Neuronal stem cell (in vitro differentiated cells): ENCODE data around the gene CYTH2.

Experiments
- DNase-seq: peaks from one replicate; pipeline ENCODE4 v3.0.0-alpha.2; 2013; ENCODE audit warnings: low spot score
- H2AFZ ChIP-seq: one replicate; pipeline ENCODE4 v1.6.1; 2013; ENCODE audit warnings: mild to moderate bottlenecking, low read length, inconsistent platforms
- H2AK5ac ChIP-seq: 2 replicates; pipeline ENCODE4 v1.6.1; 2013; ENCODE audit warnings: low read depth, mild to moderate bottlenecking, inconsistent platforms, low read length, moderate library complexity, mixed read lengths
- H2BK120ac ChIP-seq: 2 replicates; pipeline ENCODE4 v1.6.1; 2013; ENCODE audit warnings: low read depth, mild to moderate bottlenecking, inconsistent platforms, low read length, moderate library complexity, mixed read lengths
- H2BK12ac ChIP-seq: one replicate; pipeline ENCODE4 v1.6.1; 2013; ENCODE audit warnings: low read length, inconsistent platforms
- H2BK15ac ChIP-seq: 2 replicates; pipeline ENCODE4 v1.6.1; 2013; ENCODE audit warnings: mild to moderate bottlenecking, low read length, inconsistent platforms, mixed read lengths
- H2BK5ac ChIP-seq: one replicate; pipeline ENCODE4 v1.6.1; 2013; ENCODE audit warnings: inconsistent platforms, mild to moderate bottlenecking, low read length, moderate library complexity
- H3K14ac ChIP-seq: one replicate; pipeline ENCODE4 v1.6.1; 2013; ENCODE audit warnings: low read length, inconsistent platforms
- H3K18ac ChIP-seq: 2 replicates; pipeline ENCODE4 v1.6.1; 2013; ENCODE audit warnings: low read length, inconsistent platforms
- H3K23ac ChIP-seq: 2 replicates; pipeline ENCODE4 v1.6.1; 2013; ENCODE audit warnings: low read depth, mild to moderate bottlenecking, mixed read lengths, low read length, inconsistent platforms; ENCODE audit not compliant: poor library complexity
- H3K27ac ChIP-seq: replicated peaks from 3 replicates; pipeline ENCODE4 v1.5.1; 2013; ENCODE audit warnings: low read length, inconsistent platforms
- H3K27me3 ChIP-seq, 3 experiments: 2 replicates each; pipeline ENCODE4 v1.6.1; 2013; ENCODE audit warnings: low read length in 3 of 3, mild to moderate bottlenecking in 2 of 3, inconsistent platforms in 1 of 3, low read depth in 1 of 3, mixed read lengths in 1 of 3, moderate library complexity in 1 of 3; ENCODE audit not compliant: control insufficient read depth in 3 of 3, insufficient read depth in 3 of 3
- H3K36me3 ChIP-seq, 2 donors: replicated peaks in 1 of 2; 2 replicates each; pipeline ENCODE4 v1.6.1; 2013; ENCODE audit warnings: low read length in 2 of 2; ENCODE audit not compliant: control insufficient read depth in 2 of 2, insufficient read depth in 2 of 2
- H3K4ac ChIP-seq: 2 replicates; pipeline ENCODE4 v1.6.1; 2013; ENCODE audit warnings: inconsistent platforms, mild to moderate bottlenecking, low read length, moderate library complexity
- H3K4me1 ChIP-seq, 2 donors: 1 replicate in 1 of 2; 2 replicates in 1 of 2; pipeline ENCODE4 v1.6.1; 2013; ENCODE audit warnings: low read length in 2 of 2, low read depth in 1 of 2; ENCODE audit not compliant: control insufficient read depth in 2 of 2, insufficient read depth in 1 of 2
- H3K4me2 ChIP-seq: one replicate; pipeline ENCODE4 v1.6.1; 2013; ENCODE audit warnings: mild to moderate bottlenecking, low read length, inconsistent platforms; ENCODE audit not compliant: insufficient read depth, poor library complexity, severe bottlenecking
- H3K4me3 ChIP-seq, 2 donors: 2 replicates each; pipeline ENCODE4 v1.5.1; 2013; ENCODE audit warnings: low read length in 2 of 2, mild to moderate bottlenecking in 2 of 2, inconsistent platforms in 1 of 2, moderate library complexity in 1 of 2
- H3K79me1 ChIP-seq: one replicate; pipeline ENCODE4 v1.6.1; 2013; ENCODE audit warnings: low read depth, mild to moderate bottlenecking, inconsistent platforms, low read length, moderate library complexity
- H3K9ac ChIP-seq: one replicate; pipeline ENCODE4 v1.6.1; 2013; ENCODE audit warnings: mild to moderate bottlenecking, low read depth, low read length, inconsistent platforms; ENCODE audit not compliant: poor library complexity
- H3K9me3 ChIP-seq, 2 donors: replicated peaks in 1 of 2; 2 replicates each; pipeline versions ENCODE3 to v1.6.1; 2013; ENCODE audit warnings: low read length in 2 of 2, mild to moderate bottlenecking in 2 of 2, inconsistent platforms in 1 of 2, low read depth in 1 of 2, mixed read lengths in 1 of 2, moderate library complexity in 1 of 2; ENCODE audit not compliant: control insufficient read depth in 2 of 2, insufficient read depth in 1 of 2
- H4K8ac ChIP-seq: one replicate; pipeline ENCODE4 v1.6.1; 2013; ENCODE audit warnings: low read depth, mild to moderate bottlenecking, inconsistent platforms, low read length, moderate library complexity
- H4K91ac ChIP-seq: one replicate; pipeline ENCODE4 v1.6.1; 2013; ENCODE audit warnings: low read length, low read depth, mild to moderate bottlenecking, inconsistent platforms; ENCODE audit not compliant: poor library complexity
- WGBS, 2 donors: extraction: QIAGEN DNeasy Blood & Tissue Kit; methylation state at CpG; one replicate each; pipeline ENCODE4 v1.1.7; 2013; ENCODE audit warnings: missing lambda C conversion rate in 2 of 2, mixed read lengths in 1 of 2; ENCODE audit not compliant: insufficient read length in 2 of 2, insufficient replicate concordance in 1 of 2; ENCODE audit errors: extremely low coverage in 2 of 2; 5-methylcytosine and 5-hydroxymethylcytosine counted together

Gene CYTH2

GRCh38 chr19:48454150-48454730 is 14.9 kb upstream of the CYTH2 start:
- H3K4me1 ChIP-seq, result no peaks in the 10 kb centered on the region
- H3K27ac ChIP-seq, result no peak overlapping the region
- no peak overlapping the region for H2AFZ ChIP-seq
- H3K36me3 ChIP-seq, result peaks cover 40 to 83% of the 10 kb centered on the region in 2 donors
- H3K23ac ChIP-seq, result no peak overlapping the region
- no peak overlapping the region for H3K4me2 ChIP-seq
- H2BK120ac ChIP-seq, result no peak overlapping the region
- no peak overlapping the region for H2BK15ac ChIP-seq
- H4K8ac ChIP-seq, result no peak overlapping the region
- H3K79me1 ChIP-seq, result peaks cover 3% of the 10 kb centered on the region
- DNase-seq, result no peak
- no peak overlapping the region for H2BK12ac ChIP-seq
- no peak overlapping the region for H3K18ac ChIP-seq
- no peak overlapping the region for H3K4me3 ChIP-seq
- peak overlapping the region; percentile 72 for H3K9ac ChIP-seq
- H3K9me3 ChIP-seq, result no peaks in the 10 kb centered on the region
- H3K4ac ChIP-seq, result no peak overlapping the region
- no peaks in the 10 kb centered on the region for H3K27me3 ChIP-seq
- H2AK5ac ChIP-seq, result no peak overlapping the region
- H3K14ac ChIP-seq, result no peak overlapping the region
- H4K91ac ChIP-seq, result no peak overlapping the region
- no peak overlapping the region for H2BK5ac ChIP-seq
- 100% methylated on average over 1 of the region's 22 CpGs; no CpG with 5 or more reads in 1 of the 2 donors for WGBS, 2 donors

GRCh38 chr19:48455171-48455907 is 13.8 kb upstream of the CYTH2 start, which contains the start of gene KCNJ14:
KCNJ14 (plus strand) TSS chr19:48455574; CDS start chr19:48461725, 6,151 bp downstream.
- no CpG with 5 or more reads among the region's 16 CpGs for WGBS, 2 donors
- DNase-seq, result no peak

DNA sequence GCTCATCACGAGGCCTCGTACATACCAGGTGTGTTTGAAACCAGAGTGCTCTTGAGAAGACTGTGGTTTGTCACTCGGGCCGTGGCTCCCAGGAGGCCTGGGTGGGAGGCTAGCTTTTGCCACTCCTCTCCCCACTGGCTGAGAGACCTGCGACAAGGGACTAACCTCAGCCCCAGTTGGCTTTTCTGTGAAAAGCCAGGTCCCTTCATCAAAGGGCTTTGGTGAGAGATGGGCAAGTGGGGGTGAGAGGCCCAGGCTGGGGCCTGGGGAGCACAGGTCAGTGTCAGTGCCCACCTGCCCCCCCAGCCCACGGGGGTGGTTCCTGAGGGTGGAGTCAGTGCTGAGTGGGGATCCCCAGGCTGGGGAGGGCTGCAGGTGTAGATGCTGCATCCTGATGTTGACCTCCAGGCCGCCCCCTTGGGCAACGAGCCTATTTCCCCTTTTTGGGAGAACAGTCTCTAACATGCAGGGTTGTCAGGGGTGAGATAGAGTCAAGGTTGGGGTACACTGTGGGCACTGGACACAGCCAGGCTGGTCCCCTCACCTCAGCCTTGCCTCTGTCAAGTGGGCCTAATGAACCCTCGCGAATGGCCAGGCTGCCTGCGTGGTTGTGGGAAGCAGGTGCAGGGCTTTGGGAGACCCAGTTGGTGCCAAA is 13.1 kb upstream of the CYTH2 start:
- no peak overlapping the region for H2BK120ac ChIP-seq
- H2BK5ac ChIP-seq, result peak overlapping the region; percentile 57
- no peak overlapping the region for H3K14ac ChIP-seq
- no peak overlapping the region for H2BK15ac ChIP-seq
- H3K4me1 ChIP-seq, result no peaks in the 10 kb centered on the region
- no peak for DNase-seq
- H2AK5ac ChIP-seq, result no peak overlapping the region
- H3K4me3 ChIP-seq, result peak overlapping the region in 1 of 2 donors; percentile 64
- H3K27me3 ChIP-seq, result no peaks in the 10 kb centered on the region
- H4K91ac ChIP-seq, result no peak overlapping the region
- H3K23ac ChIP-seq, result no peak overlapping the region
- WGBS, 2 donors, result no CpG with 5 or more reads among the region's 11 CpGs
- H3K36me3 ChIP-seq, result peaks cover 30 to 70% of the 10 kb centered on the region in 2 donors
- H3K4me2 ChIP-seq, result no peak overlapping the region
- H3K27ac ChIP-seq, result no peak overlapping the region
- peaks cover 3% of the 10 kb centered on the region for H3K79me1 ChIP-seq
- H2BK12ac ChIP-seq, result no peak overlapping the region
- H3K18ac ChIP-seq, result no peak overlapping the region
- no peak overlapping the region for H2AFZ ChIP-seq
- no peak overlapping the region for H3K4ac ChIP-seq
- no peak overlapping the region for H4K8ac ChIP-seq
- no peaks in the 10 kb centered on the region for H3K9me3 ChIP-seq
- no peak overlapping the region for H3K9ac ChIP-seq

More at GRCh38 chr19:48455171-48455907, 13.8 kb upstream of the CYTH2 start, which contains the start of gene KCNJ14:
- no peak within 1 kb of the TSS for H2BK12ac ChIP-seq
- H3K9ac ChIP-seq, result peak within 1 kb of the TSS; percentile 72
- no peak within 1 kb of the TSS for H2AK5ac ChIP-seq
- H2BK5ac ChIP-seq, result peak within 1 kb of the TSS; percentile 57
- no peak within 1 kb of the TSS for H3K18ac ChIP-seq
- H3K27ac ChIP-seq, result no peak within 1 kb of the TSS
- H2BK15ac ChIP-seq, result no peak within 1 kb of the TSS
- peaks cover 36 to 74% of the 10 kb centered on the region in 2 donors for H3K36me3 ChIP-seq
- no peak within 1 kb of the TSS for H3K23ac ChIP-seq
- no peak within 1 kb of the TSS for H3K14ac ChIP-seq
- no peaks in the 10 kb centered on the region for H3K9me3 ChIP-seq
- H3K4ac ChIP-seq, result no peak within 1 kb of the TSS
- peak within 1 kb of the TSS in 1 of 2 donors; percentile 64 for H3K4me3 ChIP-seq
- H4K8ac ChIP-seq, result no peak within 1 kb of the TSS
- no peaks in the 10 kb centered on the region for H3K27me3 ChIP-seq
- no peak within 1 kb of the TSS for H3K4me2 ChIP-seq
- no peak within 1 kb of the TSS for H2BK120ac ChIP-seq
- H4K91ac ChIP-seq, result no peak within 1 kb of the TSS
- H3K4me1 ChIP-seq, result no peaks in the 10 kb centered on the region
- H3K79me1 ChIP-seq, result peaks cover 3% of the 10 kb centered on the region
- H2AFZ ChIP-seq, result no peak within 1 kb of the TSS

- Histone ChIP-seq H3K4ac (no peak overlapping the region), H3K79me1 (peaks cover 3% of the 10 kb centered on the region), H3K9ac (no peak overlapping the region), H2BK5ac (no peak overlapping the region), H2AK5ac (no peak overlapping the region), H3K27ac (no peak overlapping the region), H3K36me3 (peaks cover 23 to 62% of the 10 kb centered on the region in 2 donors), H3K4me3 (no peak overlapping the region), H2AFZ (no peak overlapping the region), H4K8ac (no peak overlapping the region), H3K23ac (no peak overlapping the region), H2BK15ac (no peak overlapping the region), H3K4me1 (no peaks in the 10 kb centered on the region), H3K14ac (no peak overlapping the region), H4K91ac (no peak overlapping the region), H3K9me3 (no peaks in the 10 kb centered on the region), H2BK12ac (no peak overlapping the region), H3K18ac (no peak overlapping the region), H3K27me3 (no peaks in the 10 kb centered on the region), H3K4me2 (no peak overlapping the region), H2BK120ac (no peak overlapping the region)
- WGBS, 2 donors, result no CpG with 5 or more reads among the region's 4 CpGs
- no peak for DNase-seq
Measured at GRCh38 chr19:48456864-48457263, 12.3 kb upstream of the CYTH2 start.
